VCaP (cell line): ENCODE measurements around the gene ROPN1L.
"Not testable (repeated sequence)": the region's sequence is repeated elsewhere in the genome, so short reads cannot be mapped to it uniquely, and the experiment has no call there.

Experiments
- H3K27ac ChIP-seq: fragments of 450-650 bp; 2 replicates; pipeline ENCODE4 v1.5.1; 2017
- CTCF ChIP-seq: fragments of 450-650 bp; conservative IDR thresholded peaks from 2 replicates; pipeline ENCODE4 v1.5.1; 2017; ENCODE audit warnings: mild to moderate bottlenecking, moderate library complexity

Gene ROPN1L

GRCh38 chr5:10489810-10490426 is 48.2 kb downstream of the ROPN1L start:
- no peak for TF ChIP-seq CTCF
- H3K27ac ChIP-seq: no peak overlapping the region

- H3K27ac ChIP-seq: no peak overlapping the region
- no peak for TF ChIP-seq CTCF
Measured at GRCh38 chr5:10490927-10491672, 49.4 kb downstream of the ROPN1L start.

- no peak for TF ChIP-seq CTCF
- H3K27ac ChIP-seq: no peak overlapping the region
Measured at GRCh38 chr5:10491673-10492026, 50.0 kb downstream of the ROPN1L start.

- H3K27ac ChIP-seq: no peak overlapping the region
- TF ChIP-seq CTCF: no peak
Measured at GRCh38 chr5:10493884-10494283, 52.2 kb downstream of the ROPN1L start.

- H3K27ac ChIP-seq: not testable (repeated sequence)
Measured at GRCh38 chr5:10494497-10494896, 52.8 kb downstream of the ROPN1L start.

- no peak for TF ChIP-seq CTCF
- no peak overlapping the region for H3K27ac ChIP-seq
Measured at GRCh38 chr5:10497554-10497953, 55.9 kb downstream of the ROPN1L start.

GRCh38 chr5:10498350-10498749 is 56.7 kb downstream of the ROPN1L start:
- H3K27ac ChIP-seq: no peak overlapping the region
- TF ChIP-seq CTCF: no peak

- TF ChIP-seq CTCF: no peak
- no peak overlapping the region for H3K27ac ChIP-seq
Measured at GRCh38 chr5:10499066-10499465, 57.4 kb downstream of the ROPN1L start.
